Neuronal stem cell (in vitro differentiated cells): Measurements from ENCODE around the gene DPYSL4.

ENCODE experiments used
- DNase-seq: peaks from one replicate; pipeline ENCODE4 v3.0.0-alpha.2; 2013; ENCODE audit warnings: low spot score
- H2AFZ ChIP-seq: one replicate; pipeline ENCODE4 v1.6.1; 2013; ENCODE audit warnings: mild to moderate bottlenecking, low read length, inconsistent platforms
- H2AK5ac ChIP-seq: 2 replicates; pipeline ENCODE4 v1.6.1; 2013; ENCODE audit warnings: low read depth, mild to moderate bottlenecking, inconsistent platforms, low read length, moderate library complexity, mixed read lengths
- H2BK120ac ChIP-seq: 2 replicates; pipeline ENCODE4 v1.6.1; 2013; ENCODE audit warnings: low read depth, mild to moderate bottlenecking, inconsistent platforms, low read length, moderate library complexity, mixed read lengths
- H2BK12ac ChIP-seq: one replicate; pipeline ENCODE4 v1.6.1; 2013; ENCODE audit warnings: low read length, inconsistent platforms
- H2BK15ac ChIP-seq: 2 replicates; pipeline ENCODE4 v1.6.1; 2013; ENCODE audit warnings: mild to moderate bottlenecking, low read length, inconsistent platforms, mixed read lengths
- H2BK5ac ChIP-seq: one replicate; pipeline ENCODE4 v1.6.1; 2013; ENCODE audit warnings: inconsistent platforms, mild to moderate bottlenecking, low read length, moderate library complexity
- H3K14ac ChIP-seq: one replicate; pipeline ENCODE4 v1.6.1; 2013; ENCODE audit warnings: low read length, inconsistent platforms
- H3K18ac ChIP-seq: 2 replicates; pipeline ENCODE4 v1.6.1; 2013; ENCODE audit warnings: low read length, inconsistent platforms
- H3K23ac ChIP-seq: 2 replicates; pipeline ENCODE4 v1.6.1; 2013; ENCODE audit warnings: low read depth, mild to moderate bottlenecking, mixed read lengths, low read length, inconsistent platforms; ENCODE audit not compliant: poor library complexity
- H3K27ac ChIP-seq: replicated peaks from 3 replicates; pipeline ENCODE4 v1.5.1; 2013; ENCODE audit warnings: low read length, inconsistent platforms
- H3K27me3 ChIP-seq, 3 experiments: 2 replicates each; pipeline ENCODE4 v1.6.1; 2013; ENCODE audit warnings: low read length in 3 of 3, mild to moderate bottlenecking in 2 of 3, inconsistent platforms in 1 of 3, low read depth in 1 of 3, mixed read lengths in 1 of 3, moderate library complexity in 1 of 3; ENCODE audit not compliant: control insufficient read depth in 3 of 3, insufficient read depth in 3 of 3
- H3K36me3 ChIP-seq, 2 donors: replicated peaks in 1 of 2; 2 replicates each; pipeline ENCODE4 v1.6.1; 2013; ENCODE audit warnings: low read length in 2 of 2; ENCODE audit not compliant: control insufficient read depth in 2 of 2, insufficient read depth in 2 of 2
- H3K4ac ChIP-seq: 2 replicates; pipeline ENCODE4 v1.6.1; 2013; ENCODE audit warnings: inconsistent platforms, mild to moderate bottlenecking, low read length, moderate library complexity
- H3K4me1 ChIP-seq, 2 donors: 1 replicate in 1 of 2; 2 replicates in 1 of 2; pipeline ENCODE4 v1.6.1; 2013; ENCODE audit warnings: low read length in 2 of 2, low read depth in 1 of 2; ENCODE audit not compliant: control insufficient read depth in 2 of 2, insufficient read depth in 1 of 2
- H3K4me2 ChIP-seq: one replicate; pipeline ENCODE4 v1.6.1; 2013; ENCODE audit warnings: mild to moderate bottlenecking, low read length, inconsistent platforms; ENCODE audit not compliant: insufficient read depth, poor library complexity, severe bottlenecking
- H3K4me3 ChIP-seq, 2 donors: 2 replicates each; pipeline ENCODE4 v1.5.1; 2013; ENCODE audit warnings: low read length in 2 of 2, mild to moderate bottlenecking in 2 of 2, inconsistent platforms in 1 of 2, moderate library complexity in 1 of 2
- H3K79me1 ChIP-seq: one replicate; pipeline ENCODE4 v1.6.1; 2013; ENCODE audit warnings: low read depth, mild to moderate bottlenecking, inconsistent platforms, low read length, moderate library complexity
- H3K9ac ChIP-seq: one replicate; pipeline ENCODE4 v1.6.1; 2013; ENCODE audit warnings: mild to moderate bottlenecking, low read depth, low read length, inconsistent platforms; ENCODE audit not compliant: poor library complexity
- H3K9me3 ChIP-seq, 2 donors: replicated peaks in 1 of 2; 2 replicates each; pipeline versions ENCODE3 to v1.6.1; 2013; ENCODE audit warnings: low read length in 2 of 2, mild to moderate bottlenecking in 2 of 2, inconsistent platforms in 1 of 2, low read depth in 1 of 2, mixed read lengths in 1 of 2, moderate library complexity in 1 of 2; ENCODE audit not compliant: control insufficient read depth in 2 of 2, insufficient read depth in 1 of 2
- H4K8ac ChIP-seq: one replicate; pipeline ENCODE4 v1.6.1; 2013; ENCODE audit warnings: low read depth, mild to moderate bottlenecking, inconsistent platforms, low read length, moderate library complexity
- H4K91ac ChIP-seq: one replicate; pipeline ENCODE4 v1.6.1; 2013; ENCODE audit warnings: low read length, low read depth, mild to moderate bottlenecking, inconsistent platforms; ENCODE audit not compliant: poor library complexity
- WGBS, 2 donors: extraction: QIAGEN DNeasy Blood & Tissue Kit; methylation state at CpG; one replicate each; pipeline ENCODE4 v1.1.7; 2013; ENCODE audit warnings: missing lambda C conversion rate in 2 of 2, mixed read lengths in 1 of 2; ENCODE audit not compliant: insufficient read length in 2 of 2, insufficient replicate concordance in 1 of 2; ENCODE audit errors: extremely low coverage in 2 of 2; 5-methylcytosine and 5-hydroxymethylcytosine counted together

Gene DPYSL4

GRCh38 chr10:132138596-132138995, 48.2 kb upstream of the DPYSL4 start:
- Histone ChIP-seq H2BK15ac (no peak overlapping the region), H2AFZ (no peak overlapping the region), H2BK12ac (no peak overlapping the region), H3K27ac (no peak overlapping the region), H3K4ac (no peak overlapping the region), H4K91ac (no peak overlapping the region), H3K14ac (peak overlapping the region; percentile 8), H3K4me1 (peaks cover 0 to 3% of the 10 kb centered on the region in 2 donors), H3K4me3 (no peak overlapping the region), H3K36me3 (peaks cover 0 to 2% of the 10 kb centered on the region in 2 donors), H2BK120ac (no peak overlapping the region), H3K27me3 (peaks cover 0 to 32% (median 2%) of the 10 kb centered on the region in 3 experiments), H3K79me1 (peaks cover 4% of the 10 kb centered on the region), H3K9me3 (peaks cover 0 to 3% of the 10 kb centered on the region in 2 donors), H2AK5ac (no peak overlapping the region), H3K9ac (no peak overlapping the region), H2BK5ac (no peak overlapping the region), H3K18ac (peak overlapping the region; percentile 48), H3K23ac (no peak overlapping the region), H3K4me2 (no peak overlapping the region), H4K8ac (peak overlapping the region; percentile 65)
- DNase-seq, result no peak
- WGBS, 2 donors, result no CpG with 5 or more reads among the region's 12 CpGs

GRCh38 chr10:132139526-132139925, 47.2 kb upstream of the DPYSL4 start:
- Histone ChIP-seq H2BK120ac (no peak overlapping the region), H2AK5ac (no peak overlapping the region), H2BK12ac (no peak overlapping the region), H3K4ac (no peak overlapping the region), H3K14ac (peak overlapping the region; percentile 84), H3K36me3 (peaks cover 0 to 2% of the 10 kb centered on the region in 2 donors), H3K79me1 (peaks cover 4% of the 10 kb centered on the region), H2AFZ (no peak overlapping the region), H3K4me1 (peaks cover 0 to 4% of the 10 kb centered on the region in 2 donors), H3K9ac (no peak overlapping the region), H3K23ac (no peak overlapping the region), H2BK5ac (no peak overlapping the region), H2BK15ac (no peak overlapping the region), H3K27me3 (peaks cover 0 to 42% (median 2%) of the 10 kb centered on the region in 3 experiments), H3K4me3 (peak overlapping the region in 1 of 2 donors; percentile 48), H3K9me3 (peaks cover 0 to 3% of the 10 kb centered on the region in 2 donors), H4K8ac (no peak overlapping the region), H4K91ac (no peak overlapping the region), H3K18ac (peak overlapping the region; percentile 72), H3K27ac (no peak overlapping the region), H3K4me2 (no peak overlapping the region)
- DNase-seq, result no peak
- no CpG with 5 or more reads among the region's 10 CpGs for WGBS, 2 donors

GRCh38 chr10:132140167-132140925, 46.4 kb upstream of the DPYSL4 start:
- Histone ChIP-seq H3K4me1 (peaks cover 0 to 4% of the 10 kb centered on the region in 2 donors), H3K9me3 (peaks cover 0 to 3% of the 10 kb centered on the region in 2 donors), H2BK120ac (no peak overlapping the region), H2BK15ac (no peak overlapping the region), H4K91ac (no peak overlapping the region), H3K27me3 (peaks cover 0 to 46% (median 2%) of the 10 kb centered on the region in 3 experiments), H3K36me3 (peaks cover 0 to 2% of the 10 kb centered on the region in 2 donors), H3K79me1 (peaks cover 4% of the 10 kb centered on the region), H3K4me3 (no peak overlapping the region), H3K23ac (no peak overlapping the region), H3K9ac (no peak overlapping the region), H2BK5ac (no peak overlapping the region), H3K14ac (no peak overlapping the region), H2BK12ac (no peak overlapping the region), H3K18ac (no peak overlapping the region), H3K4ac (no peak overlapping the region), H3K4me2 (no peak overlapping the region), H2AFZ (no peak overlapping the region), H3K27ac (no peak overlapping the region), H4K8ac (no peak overlapping the region), H2AK5ac (no peak overlapping the region)
- no CpG with 5 or more reads among the region's 42 CpGs for WGBS, 2 donors
- DNase-seq, result no peak

- no CpG with 5 or more reads among the region's 7 CpGs for whole genome bisulfite sequencing, 2 donors
- Histone ChIP-seq H4K8ac (no peak overlapping the region), H4K91ac (no peak overlapping the region), H3K4me1 (peaks cover 0 to 4% of the 10 kb centered on the region in 2 donors), H3K14ac (no peak overlapping the region), H2AK5ac (peak overlapping the region; percentile 95), H3K18ac (peak overlapping the region; percentile 35), H3K27ac (no peak overlapping the region), H2BK12ac (peak overlapping the region; percentile 30), H3K4ac (peak overlapping the region; percentile 89), H2AFZ (no peak overlapping the region), H3K36me3 (peaks cover 0 to 2% of the 10 kb centered on the region in 2 donors), H2BK120ac (no peak overlapping the region), H2BK5ac (peak overlapping the region; percentile 39), H3K23ac (no peak overlapping the region), H2BK15ac (peak overlapping the region; percentile 88), H3K4me2 (no peak overlapping the region), H3K27me3 (peaks cover 0 to 49% (median 2%) of the 10 kb centered on the region in 3 experiments), H3K9ac (no peak overlapping the region), H3K9me3 (peaks cover 0 to 3% of the 10 kb centered on the region in 2 donors), H3K4me3 (no peak overlapping the region), H3K79me1 (peaks cover 4% of the 10 kb centered on the region)
- no peak for DNase-seq
These were observed 45.7 kb upstream of the DPYSL4 start for GRCh38 chr10:132141076-132141475.
